HepG2 (cell line): Measurements from ENCODE around the gene GLRX5. TPM values are rescaled to one million over a fixed set of nuclear protein-coding genes. Genes with fewer than 3 reads are reported as not detected.

Experiments
- ATM ChIP-seq: fragments of 450-650 bp; IDR thresholded peaks from 2 replicates; pipeline ENCODE4 v1.7.1; 2017; ENCODE audit warnings: mild to moderate bottlenecking, borderline replicate concordance
- BORCS8-MEF2B ChIP-seq: sonication (generic); formaldehyde crosslinking; IDR thresholded peaks from 2 replicates; pipeline ENCODE4 v1.8.0; 2022; ENCODE audit warnings: mild to moderate bottlenecking, missing genetic modification reagents
- ELK4 ChIP-seq: sonication (generic); formaldehyde crosslinking; IDR thresholded peaks from 2 replicates; pipeline ENCODE4 v1.9.0; 2021; ENCODE audit warnings: missing genetic modification reagents, borderline replicate concordance
- ETV6 ChIP-seq: sonication (generic); formaldehyde crosslinking; conservative IDR thresholded peaks from 2 replicates; pipeline ENCODE4 v1.4.0; 2020; ENCODE audit warnings: missing genetic modification reagents
- FOXC1 ChIP-seq: sonication (generic); formaldehyde crosslinking; IDR thresholded peaks from 2 replicates; pipeline ENCODE4 v1.8.0; 2022; ENCODE audit warnings: mild to moderate bottlenecking, missing genetic modification reagents, borderline replicate concordance
- HNF4G ChIP-seq, 2 experiments: sonication (generic) in 1 of 2; formaldehyde crosslinking in 1 of 2; IDR thresholded peaks; 2 replicates each; pipeline versions ENCODE4 v1.4.0 to v1.6.1; 2011 to 2020; ENCODE audit warnings: borderline replicate concordance in 2 of 2, low read depth in 2 of 2, mild to moderate bottlenecking in 2 of 2, low read length in 1 of 2, missing genetic modification reagents in 1 of 2, moderate library complexity in 1 of 2
- IKZF1 ChIP-seq: fragments of 450-650 bp; IDR thresholded peaks from 2 replicates; pipeline ENCODE4 v1.7.1; 2016
- KLF12 ChIP-seq: sonication (generic); formaldehyde crosslinking; IDR thresholded peaks from 2 replicates; pipeline ENCODE4 v1.4.0; 2020; ENCODE audit warnings: missing genetic modification reagents, borderline replicate concordance
- MAZ ChIP-seq, 2 experiments: sonication (generic) in 1 of 2; formaldehyde crosslinking in 1 of 2; IDR thresholded peaks; 2 replicates each; pipeline versions ENCODE4 v1.5.0 to v1.6.1; 2012 to 2020; ENCODE audit warnings: low read depth in 2 of 2, mild to moderate bottlenecking in 2 of 2, borderline replicate concordance in 1 of 2, improper control_type of control experiment in 1 of 2, low read length in 1 of 2, missing genetic modification reagents in 1 of 2, moderate library complexity in 1 of 2
- RAD21 ChIP-seq: fragments of 450-650 bp; formaldehyde crosslinking; IDR thresholded peaks from 2 replicates; pipeline ENCODE4 v1.5.0; 2020; ENCODE audit warnings: mild to moderate bottlenecking
- REPIN1 ChIP-seq: sonication (generic); formaldehyde crosslinking; IDR thresholded peaks from 2 replicates; pipeline ENCODE4 v1.8.0; 2022; ENCODE audit warnings: missing genetic modification reagents, low read depth, mild to moderate bottlenecking, borderline replicate concordance
- RFXANK ChIP-seq: IDR thresholded peaks from 2 replicates; pipeline ENCODE4 v1.6.1; 2016
- SATB2 ChIP-seq: sonication (generic); formaldehyde crosslinking; IDR thresholded peaks from 2 replicates; pipeline ENCODE4 v1.5.0; 2020; ENCODE audit warnings: missing genetic modification reagents
- SNAPC5 ChIP-seq: sonication (generic); formaldehyde crosslinking; IDR thresholded peaks from 2 replicates; pipeline ENCODE4 v1.8.1; 2023; ENCODE audit warnings: mild to moderate bottlenecking, missing genetic modification reagents, borderline replicate concordance
- ZNF451 ChIP-seq: sonication (generic); formaldehyde crosslinking; IDR thresholded peaks from 2 replicates; pipeline ENCODE4 v1.5.0; 2020; ENCODE audit warnings: mild to moderate bottlenecking, missing genetic modification reagents
- ZSCAN30 ChIP-seq: sonication (generic); formaldehyde crosslinking; IDR thresholded peaks from 2 replicates; pipeline ENCODE4 v1.5.0; 2020; ENCODE audit warnings: mild to moderate bottlenecking, missing genetic modification reagents
- polyA plus RNA-seq, 8 experiments: library from polyadenylated mRNA; depleted of rRNA in 3 of 8; stranded (reverse) in 7 of 8; unstranded in 1 of 8; fragments of >200 nt; fragmentation: Illumina TruSeq in 4 of 8; extraction: Trizol in 4 of 8; gene quantifications; 2 replicates each; pipeline versions ENCODE4 v1.2.1 to v1.2.3, GENCODE V29; 2011 to 2016; ENCODE audit warnings: low read depth in 4 of 8, missing spikeins in 1 of 8, mixed read lengths in 1 of 8; ENCODE audit not compliant: insufficient read depth in 1 of 8
- total RNA-seq, 5 experiments: library from RNA; depleted of rRNA; stranded (reverse); fragments of >200 nt; fragmentation: Illumina TruSeq; extraction: Trizol; gene quantifications; 2 replicates each; pipeline ENCODE4 v1.2.3, GENCODE V29; 2016; ENCODE audit warnings: low read depth in 1 of 5
- TF ChIP-seq, protein P1 (sequence below): sonication (generic); formaldehyde crosslinking; IDR thresholded peaks from 2 replicates; pipeline ENCODE4 v1.4.0; 2020; ENCODE audit warnings: missing genetic modification reagents, borderline replicate concordance
- TF ChIP-seq, protein P2 (sequence below): IDR thresholded peaks from 2 replicates; pipeline ENCODE4 v1.6.1; 2018; ENCODE audit warnings: missing genetic modification reagents
- TF ChIP-seq, protein P3 (sequence below): sonication (generic); formaldehyde crosslinking; IDR thresholded peaks from 2 replicates; pipeline ENCODE4 v1.5.0; 2020; ENCODE audit warnings: mild to moderate bottlenecking, missing genetic modification reagents, borderline replicate concordance

GLRX5 gene
- total and polyA plus RNA-seq, 2 of the 13 experiments (the other 11 are each of a cell fraction or from before 2014, with no cell fraction given), result 122 to 146 TPM

- no peak for TF ChIP-seq ELK4 (CRISPR knock-in tag)
- TF ChIP-seq, protein P1, sequence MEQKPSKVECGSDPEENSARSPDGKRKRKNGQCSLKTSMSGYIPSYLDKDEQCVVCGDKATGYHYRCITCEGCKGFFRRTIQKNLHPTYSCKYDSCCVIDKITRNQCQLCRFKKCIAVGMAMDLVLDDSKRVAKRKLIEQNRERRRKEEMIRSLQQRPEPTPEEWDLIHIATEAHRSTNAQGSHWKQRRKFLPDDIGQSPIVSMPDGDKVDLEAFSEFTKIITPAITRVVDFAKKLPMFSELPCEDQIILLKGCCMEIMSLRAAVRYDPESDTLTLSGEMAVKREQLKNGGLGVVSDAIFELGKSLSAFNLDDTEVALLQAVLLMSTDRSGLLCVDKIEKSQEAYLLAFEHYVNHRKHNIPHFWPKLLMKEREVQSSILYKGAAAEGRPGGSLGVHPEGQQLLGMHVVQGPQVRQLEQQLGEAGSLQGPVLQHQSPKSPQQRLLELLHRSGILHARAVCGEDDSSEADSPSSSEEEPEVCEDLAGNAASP, result peak; percentile 62; the same call in 1 of the 2 replicates
- TF ChIP-seq MAZ (IDR thresholded peaks at IDR 0.05; ENCODE audit: borderline replicate concordance, low read depth, low read length), result no peak
- no peak for TF ChIP-seq MAZ (CRISPR knock-in tag; IDR thresholded peaks at IDR 0.05; ENCODE audit: low read depth)
- no peak for TF ChIP-seq IKZF1
- TF ChIP-seq, protein P2, sequence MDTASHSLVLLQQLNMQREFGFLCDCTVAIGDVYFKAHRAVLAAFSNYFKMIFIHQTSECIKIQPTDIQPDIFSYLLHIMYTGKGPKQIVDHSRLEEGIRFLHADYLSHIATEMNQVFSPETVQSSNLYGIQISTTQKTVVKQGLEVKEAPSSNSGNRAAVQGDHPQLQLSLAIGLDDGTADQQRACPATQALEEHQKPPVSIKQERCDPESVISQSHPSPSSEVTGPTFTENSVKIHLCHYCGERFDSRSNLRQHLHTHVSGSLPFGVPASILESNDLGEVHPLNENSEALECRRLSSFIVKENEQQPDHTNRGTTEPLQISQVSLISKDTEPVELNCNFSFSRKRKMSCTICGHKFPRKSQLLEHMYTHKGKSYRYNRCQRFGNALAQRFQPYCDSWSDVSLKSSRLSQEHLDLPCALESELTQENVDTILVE (CRISPR knock-in tag), result no peak; the same call in 1 of the 2 replicates
- peak; percentile 19; the same call in 1 of the 2 replicates for TF ChIP-seq HNF4G (IDR thresholded peaks at IDR 0.05; ENCODE audit: borderline replicate concordance, low read depth, low read length)
- TF ChIP-seq HNF4G (CRISPR knock-in tag; IDR thresholded peaks at IDR 0.05; ENCODE audit: borderline replicate concordance, low read depth), result peak; percentile 43; the same call in 1 of the 2 replicates
- TF ChIP-seq FOXC1 (CRISPR knock-in tag), result no peak
- 0 out of 2 replicates have a peak, but pooled peaks have one; percentile 16 for TF ChIP-seq KLF12 (CRISPR knock-in tag)
- TF ChIP-seq RAD21 (CRISPR knock-in tag), result 0 out of 2 replicates have a peak, but pooled peaks have one; percentile 35
- peak; percentile 72; the same call in 1 of the 2 replicates for TF ChIP-seq ETV6
- 0 out of 2 replicates have a peak, but pooled peaks have one; percentile 5 for TF ChIP-seq SATB2 (CRISPR knock-in tag)
- no peak for TF ChIP-seq SNAPC5 (CRISPR knock-in tag)
- TF ChIP-seq RFXANK (CRISPR knock-in tag), result no peak
- TF ChIP-seq ZSCAN30 (CRISPR knock-in tag), result no peak
- TF ChIP-seq ATM, result no peak
- TF ChIP-seq ZNF451, result no peak
- no peak for TF ChIP-seq REPIN1 (CRISPR knock-in tag)
- no peak for TF ChIP-seq BORCS8-MEF2B (CRISPR knock-in tag)
- TF ChIP-seq, protein P3, sequence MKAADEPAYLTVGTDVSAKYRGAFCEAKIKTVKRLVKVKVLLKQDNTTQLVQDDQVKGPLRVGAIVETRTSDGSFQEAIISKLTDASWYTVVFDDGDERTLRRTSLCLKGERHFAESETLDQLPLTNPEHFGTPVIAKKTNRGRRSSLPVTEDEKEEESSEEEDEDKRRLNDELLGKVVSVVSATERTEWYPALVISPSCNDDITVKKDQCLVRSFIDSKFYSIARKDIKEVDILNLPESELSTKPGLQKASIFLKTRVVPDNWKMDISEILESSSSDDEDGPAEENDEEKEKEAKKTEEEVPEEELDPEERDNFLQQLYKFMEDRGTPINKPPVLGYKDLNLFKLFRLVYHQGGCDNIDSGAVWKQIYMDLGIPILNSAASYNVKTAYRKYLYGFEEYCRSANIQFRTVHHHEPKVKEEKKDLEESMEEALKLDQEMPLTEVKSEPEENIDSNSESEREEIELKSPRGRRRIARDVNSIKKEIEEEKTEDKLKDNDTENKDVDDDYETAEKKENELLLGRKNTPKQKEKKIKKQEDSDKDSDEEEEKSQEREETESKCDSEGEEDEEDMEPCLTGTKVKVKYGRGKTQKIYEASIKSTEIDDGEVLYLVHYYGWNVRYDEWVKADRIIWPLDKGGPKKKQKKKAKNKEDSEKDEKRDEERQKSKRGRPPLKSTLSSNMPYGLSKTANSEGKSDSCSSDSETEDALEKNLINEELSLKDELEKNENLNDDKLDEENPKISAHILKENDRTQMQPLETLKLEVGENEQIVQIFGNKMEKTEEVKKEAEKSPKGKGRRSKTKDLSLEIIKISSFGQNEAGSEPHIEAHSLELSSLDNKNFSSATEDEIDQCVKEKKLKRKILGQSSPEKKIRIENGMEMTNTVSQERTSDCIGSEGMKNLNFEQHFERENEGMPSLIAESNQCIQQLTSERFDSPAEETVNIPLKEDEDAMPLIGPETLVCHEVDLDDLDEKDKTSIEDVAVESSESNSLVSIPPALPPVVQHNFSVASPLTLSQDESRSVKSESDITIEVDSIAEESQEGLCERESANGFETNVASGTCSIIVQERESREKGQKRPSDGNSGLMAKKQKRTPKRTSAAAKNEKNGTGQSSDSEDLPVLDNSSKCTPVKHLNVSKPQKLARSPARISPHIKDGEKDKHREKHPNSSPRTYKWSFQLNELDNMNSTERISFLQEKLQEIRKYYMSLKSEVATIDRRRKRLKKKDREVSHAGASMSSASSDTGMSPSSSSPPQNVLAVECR (CRISPR knock-in tag), result no peak
Observed at GRCh38 chr14:95523815-95524448, 10.9 kb upstream of the GLRX5 start (continued).
